Loucy (cell line): Measurements from ENCODE around the gene EXTL1.
A peak's percentile ranks its signal among the peaks of the same experiment; 100 is the strongest.

ENCODE experiments used
- H2AFZ ChIP-seq: fragments of 200-600 bp; sonication (generic); 2 replicates; pipeline ENCODE4 v1.6.0; 2016; ENCODE audit warnings: antibody characterized with exemption, mild to moderate bottlenecking, low read length, moderate library complexity
- H3F3A ChIP-seq: fragments of 200-600 bp; 2 replicates; pipeline ENCODE4 v1.6.0; 2016; ENCODE audit warnings: antibody characterized with exemption, low read depth, mild to moderate bottlenecking
- H3K27me3 ChIP-seq: fragments of 200-600 bp; sonication (generic); 2 replicates; pipeline ENCODE4 v1.6.1; 2014; ENCODE audit warnings: low read length, mild to moderate bottlenecking; ENCODE audit not compliant: insufficient read depth, poor library complexity, severe bottlenecking
- H3K36me3 ChIP-seq: fragments of 200-600 bp; sonication (generic); 2 replicates; pipeline ENCODE4 v1.6.1; 2016; ENCODE audit warnings: low read length; ENCODE audit not compliant: insufficient read depth
- H3K4me1 ChIP-seq: fragments of 200-600 bp; sonication (generic); 2 replicates; pipeline ENCODE4 v1.5.1; 2014; ENCODE audit warnings: low read length, mild to moderate bottlenecking; ENCODE audit not compliant: insufficient read depth, poor library complexity, severe bottlenecking
- H3K4me2 ChIP-seq: fragments of 200-600 bp; sonication (generic); 2 replicates; pipeline ENCODE4 v1.6.0; 2014; ENCODE audit warnings: antibody characterized with exemption, low read length, low read depth, mild to moderate bottlenecking; ENCODE audit not compliant: poor library complexity, severe bottlenecking
- H3K4me3 ChIP-seq: fragments of 200-600 bp; sonication (generic); 2 replicates; pipeline ENCODE4 v1.5.1; 2014; ENCODE audit warnings: low read length, mild to moderate bottlenecking, mixed read lengths; ENCODE audit not compliant: poor library complexity, severe bottlenecking
- H3K79me2 ChIP-seq: fragments of 200-600 bp; sonication (generic); 2 replicates; pipeline ENCODE4 v1.6.1; 2014; ENCODE audit warnings: low read length; ENCODE audit not compliant: insufficient read depth
- H3K9ac ChIP-seq: fragments of 200-600 bp; sonication (generic); 2 replicates; pipeline ENCODE4 v1.6.0; 2014; ENCODE audit warnings: mild to moderate bottlenecking, low read depth, low read length, moderate library complexity; ENCODE audit not compliant: poor library complexity, severe bottlenecking
- H3K9me2 ChIP-seq: fragments of 200-600 bp; sonication (generic); replicated peaks from 2 replicates; pipeline ENCODE4 v1.6.1; 2016; ENCODE audit warnings: low read depth, low read length, mixed read lengths
- H3K9me3 ChIP-seq: fragments of 200-600 bp; sonication (generic); 2 replicates; pipeline ENCODE4 v1.6.1; 2014; ENCODE audit warnings: mild to moderate bottlenecking, antibody characterized with exemption, low read length, low read depth; ENCODE audit not compliant: insufficient read depth
- H4K20me1 ChIP-seq: fragments of 200-600 bp; sonication (generic); 2 replicates; pipeline ENCODE4 v1.6.0; 2014; ENCODE audit warnings: antibody characterized with exemption, low read length, mild to moderate bottlenecking; ENCODE audit not compliant: insufficient read depth, poor library complexity, severe bottlenecking
- CTCF ChIP-seq: fragments of 200-600 bp; sonication (generic); conservative IDR thresholded peaks from 2 replicates; pipeline ENCODE4 v1.5.1; 2014; ENCODE audit warnings: mild to moderate bottlenecking, antibody characterized with exemption, low read length
- EZH2phosphoT487 ChIP-seq: fragments of 200-600 bp; IDR thresholded peaks from 2 replicates; pipeline ENCODE4 v1.6.1; 2018; ENCODE audit warnings: antibody characterized with exemption, mild to moderate bottlenecking, moderate library complexity, borderline replicate concordance

Gene EXTL1, protein sequence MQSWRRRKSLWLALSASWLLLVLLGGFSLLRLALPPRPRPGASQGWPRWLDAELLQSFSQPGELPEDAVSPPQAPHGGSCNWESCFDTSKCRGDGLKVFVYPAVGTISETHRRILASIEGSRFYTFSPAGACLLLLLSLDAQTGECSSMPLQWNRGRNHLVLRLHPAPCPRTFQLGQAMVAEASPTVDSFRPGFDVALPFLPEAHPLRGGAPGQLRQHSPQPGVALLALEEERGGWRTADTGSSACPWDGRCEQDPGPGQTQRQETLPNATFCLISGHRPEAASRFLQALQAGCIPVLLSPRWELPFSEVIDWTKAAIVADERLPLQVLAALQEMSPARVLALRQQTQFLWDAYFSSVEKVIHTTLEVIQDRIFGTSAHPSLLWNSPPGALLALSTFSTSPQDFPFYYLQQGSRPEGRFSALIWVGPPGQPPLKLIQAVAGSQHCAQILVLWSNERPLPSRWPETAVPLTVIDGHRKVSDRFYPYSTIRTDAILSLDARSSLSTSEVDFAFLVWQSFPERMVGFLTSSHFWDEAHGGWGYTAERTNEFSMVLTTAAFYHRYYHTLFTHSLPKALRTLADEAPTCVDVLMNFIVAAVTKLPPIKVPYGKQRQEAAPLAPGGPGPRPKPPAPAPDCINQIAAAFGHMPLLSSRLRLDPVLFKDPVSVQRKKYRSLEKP

GRCh38 chr1:26021647-26022403, at the start of gene EXTL1:
Gene EXTL1, plus strand, starts transcription at chr1:26021775. Its CDS starts 872 bp downstream, at chr1:26022647.
- Histone ChIP-seq H2AFZ (no peak within 1 kb of the TSS), H3K4me1 (peaks cover 19% of the 10 kb centered on the region), H3F3A (no peaks in the 10 kb centered on the region), H3K27me3 (no peaks in the 10 kb centered on the region), H3K4me3 (no peak within 1 kb of the TSS), H3K9me2 (no peaks in the 10 kb centered on the region), H3K9me3 (no peaks in the 10 kb centered on the region), H3K4me2 (no peak within 1 kb of the TSS), H3K36me3 (no peaks in the 10 kb centered on the region), H4K20me1 (no peaks in the 10 kb centered on the region), H3K79me2 (no peaks in the 10 kb centered on the region), H3K9ac (no peak within 1 kb of the TSS)
- TF ChIP-seq CTCF = no peak
- TF ChIP-seq EZH2phosphoT487 = no peak

GRCh38 chr1:25971811-25972180, 49.8 kb upstream of the EXTL1 start:
- no peaks in the 10 kb centered on the region for H3K9me3 ChIP-seq
- peak overlapping the region; percentile 6 for H3K4me2 ChIP-seq
- H3K27me3 ChIP-seq = no peaks in the 10 kb centered on the region
- H3K9ac ChIP-seq = no peak overlapping the region
- H3F3A ChIP-seq = no peaks in the 10 kb centered on the region
- TF ChIP-seq CTCF (no peak), EZH2phosphoT487 (no peak)
- H3K79me2 ChIP-seq = no peaks in the 10 kb centered on the region
- H2AFZ ChIP-seq = no peak overlapping the region
- H3K9me2 ChIP-seq = no peaks in the 10 kb centered on the region
- H3K36me3 ChIP-seq = peaks cover 29% of the 10 kb centered on the region; the same call in 1 of the 2 replicates
- H3K4me1 ChIP-seq = peaks cover 5% of the 10 kb centered on the region
- H4K20me1 ChIP-seq = no peaks in the 10 kb centered on the region
- no peak overlapping the region for H3K4me3 ChIP-seq

- Histone ChIP-seq H3K4me3 (no peak overlapping the region), H3K27me3 (no peaks in the 10 kb centered on the region), H3K4me2 (no peak overlapping the region), H3K9ac (no peak overlapping the region), H3F3A (no peaks in the 10 kb centered on the region), H3K9me3 (no peaks in the 10 kb centered on the region), H3K36me3 (peaks cover 29% of the 10 kb centered on the region; the same call in 1 of the 2 replicates), H3K4me1 (peaks cover 5% of the 10 kb centered on the region), H2AFZ (no peak overlapping the region), H3K79me2 (no peaks in the 10 kb centered on the region), H3K9me2 (no peaks in the 10 kb centered on the region), H4K20me1 (no peaks in the 10 kb centered on the region)
- no peak for TF ChIP-seq EZH2phosphoT487
- no peak for TF ChIP-seq CTCF
These were observed 47.8 kb upstream of the EXTL1 start for GRCh38 chr1:25973610-25974321.
